PC-9 (cell line): ENCODE results near the gene ETS1.

Experiments used
- CTCF ChIP-seq: fragments of 200-600 bp; sonication (generic); conservative IDR thresholded peaks from 2 replicates; pipeline ENCODE4 v1.6.1; 2017; ENCODE audit warnings: mixed run types, antibody characterized with exemption, mild to moderate bottlenecking, moderate library complexity
- EZH2 ChIP-seq: fragments of 200-600 bp; sonication (generic); IDR thresholded peaks from 2 replicates; pipeline ENCODE4 v1.8.0; 2017; ENCODE audit warnings: antibody characterized with exemption, low read depth

GRCh38 chr11:128467610-128468041, 119.7 kb downstream of the ETS1 start:
- no peak for TF ChIP-seq CTCF
- no peak for TF ChIP-seq EZH2
